KMS-11 (cell line): Measurements from ENCODE around the gene CLRN1.

Experiments
- H2AFZ ChIP-seq: fragments of 200-600 bp; sonication (generic); 2 replicates; pipeline ENCODE4 v1.6.1; 2016; ENCODE audit warnings: antibody characterized with exemption, mixed run types, low read depth
- H3K27ac ChIP-seq: fragments of 200-600 bp; sonication (generic); 2 replicates; pipeline ENCODE4 v1.6.1; 2016; ENCODE audit warnings: mild to moderate bottlenecking, mixed run types
- H3K27me3 ChIP-seq: fragments of 200-600 bp; sonication (generic); 2 replicates; pipeline ENCODE4 v1.6.1; 2017; ENCODE audit warnings: mild to moderate bottlenecking, low read depth, mixed run types, moderate library complexity; ENCODE audit not compliant: insufficient read depth
- H3K36me3 ChIP-seq: fragments of 200-600 bp; sonication (generic); 2 replicates; pipeline ENCODE4 v1.6.1; 2017; ENCODE audit warnings: mild to moderate bottlenecking, mixed run types; ENCODE audit not compliant: insufficient read depth
- H3K4me1 ChIP-seq: fragments of 200-600 bp; sonication (generic); 2 replicates; pipeline ENCODE4 v1.6.1; 2016; ENCODE audit warnings: mild to moderate bottlenecking, low read depth, mixed run types; ENCODE audit not compliant: poor library complexity, severe bottlenecking
- H3K4me2 ChIP-seq: fragments of 200-600 bp; sonication (generic); 2 replicates; pipeline ENCODE4 v1.7.0; 2016; ENCODE audit warnings: mild to moderate bottlenecking, mixed run types
- H3K4me3 ChIP-seq: fragments of 200-600 bp; sonication (generic); IDR thresholded peaks from 2 replicates; pipeline ENCODE4 v1.6.1; 2017; ENCODE audit warnings: low read depth, low read length, mixed read lengths; ENCODE audit not compliant: insufficient read depth
- H3K79me2 ChIP-seq: fragments of 200-600 bp; sonication (generic); 2 replicates; pipeline ENCODE4 v1.6.1; 2016; ENCODE audit warnings: low read depth, mixed run types; ENCODE audit not compliant: insufficient read depth
- H3K9ac ChIP-seq: fragments of 200-600 bp; sonication (generic); 2 replicates; pipeline ENCODE4 v1.6.1; 2016; ENCODE audit warnings: mild to moderate bottlenecking, mixed run types
- H4K20me1 ChIP-seq: fragments of 200-600 bp; sonication (generic); 2 replicates; pipeline ENCODE4 v1.6.1; 2016; ENCODE audit warnings: mild to moderate bottlenecking, mixed run types; ENCODE audit not compliant: insufficient read depth
- TF ChIP-seq, protein P1 (sequence below): fragments of 200-600 bp; sonication (generic); conservative IDR thresholded peaks from 2 replicates; pipeline ENCODE4 v1.6.1; 2017; ENCODE audit warnings: low read depth, mild to moderate bottlenecking, antibody characterized with exemption, low read length, moderate library complexity, mixed read lengths

The CLRN1 gene

DNA sequence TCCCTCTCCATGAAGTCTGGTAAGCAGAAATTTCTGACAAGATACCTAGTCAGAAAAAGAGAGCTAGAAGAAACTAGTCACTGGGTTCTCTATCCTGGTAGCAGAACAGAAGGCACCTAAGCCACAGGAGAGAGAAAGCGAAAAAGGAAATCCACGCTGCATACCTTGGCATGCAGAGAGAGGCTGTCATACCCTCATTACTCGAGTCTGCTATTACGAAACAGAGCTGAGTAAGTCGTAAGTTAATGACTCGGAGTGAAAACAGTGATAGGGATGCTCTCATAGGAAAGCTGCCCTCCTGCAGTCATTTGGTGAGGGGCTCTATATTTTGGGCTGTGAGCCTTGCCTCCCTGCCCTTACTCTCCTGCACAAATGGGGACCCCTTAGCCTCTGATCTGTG is 16.2 kb downstream of the CLRN1 start:
- H3K4me1 ChIP-seq: no peaks in the 10 kb centered on the region
- H3K79me2 ChIP-seq: no peaks in the 10 kb centered on the region
- no peak overlapping the region for H3K27ac ChIP-seq
- no peaks in the 10 kb centered on the region for H3K36me3 ChIP-seq
- no peak overlapping the region for H3K4me3 ChIP-seq
- no peak overlapping the region for H3K9ac ChIP-seq
- no peak overlapping the region for H3K4me2 ChIP-seq
- H4K20me1 ChIP-seq: no peaks in the 10 kb centered on the region
- H2AFZ ChIP-seq: no peak overlapping the region
- TF ChIP-seq, protein P1, sequence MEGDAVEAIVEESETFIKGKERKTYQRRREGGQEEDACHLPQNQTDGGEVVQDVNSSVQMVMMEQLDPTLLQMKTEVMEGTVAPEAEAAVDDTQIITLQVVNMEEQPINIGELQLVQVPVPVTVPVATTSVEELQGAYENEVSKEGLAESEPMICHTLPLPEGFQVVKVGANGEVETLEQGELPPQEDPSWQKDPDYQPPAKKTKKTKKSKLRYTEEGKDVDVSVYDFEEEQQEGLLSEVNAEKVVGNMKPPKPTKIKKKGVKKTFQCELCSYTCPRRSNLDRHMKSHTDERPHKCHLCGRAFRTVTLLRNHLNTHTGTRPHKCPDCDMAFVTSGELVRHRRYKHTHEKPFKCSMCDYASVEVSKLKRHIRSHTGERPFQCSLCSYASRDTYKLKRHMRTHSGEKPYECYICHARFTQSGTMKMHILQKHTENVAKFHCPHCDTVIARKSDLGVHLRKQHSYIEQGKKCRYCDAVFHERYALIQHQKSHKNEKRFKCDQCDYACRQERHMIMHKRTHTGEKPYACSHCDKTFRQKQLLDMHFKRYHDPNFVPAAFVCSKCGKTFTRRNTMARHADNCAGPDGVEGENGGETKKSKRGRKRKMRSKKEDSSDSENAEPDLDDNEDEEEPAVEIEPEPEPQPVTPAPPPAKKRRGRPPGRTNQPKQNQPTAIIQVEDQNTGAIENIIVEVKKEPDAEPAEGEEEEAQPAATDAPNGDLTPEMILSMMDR: no peak
- H3K27me3 ChIP-seq: no peaks in the 10 kb centered on the region

- H2AFZ ChIP-seq: no peak overlapping the region
- TF ChIP-seq, protein P1: no peak
These were observed 20.6 kb downstream of the CLRN1 start for GRCh38 chr3:150951923-150952322.

GRCh38 chr3:150945226-150946032 is 27.1 kb downstream of the CLRN1 start:
- H3K36me3 ChIP-seq: no peaks in the 10 kb centered on the region
- H3K27me3 ChIP-seq: no peaks in the 10 kb centered on the region

More at GRCh38 chr3:150951923-150952322, 20.6 kb downstream of the CLRN1 start:
- H3K27me3 ChIP-seq: no peaks in the 10 kb centered on the region
- no peaks in the 10 kb centered on the region for H3K36me3 ChIP-seq
- no peak overlapping the region for H3K9ac ChIP-seq
- H3K79me2 ChIP-seq: no peaks in the 10 kb centered on the region
- no peak overlapping the region for H3K4me2 ChIP-seq
- H4K20me1 ChIP-seq: no peaks in the 10 kb centered on the region
- H3K27ac ChIP-seq: no peak overlapping the region
- H3K4me3 ChIP-seq: no peak overlapping the region
- no peaks in the 10 kb centered on the region for H3K4me1 ChIP-seq

GRCh38 chr3:150942221-150942620 is 30.3 kb downstream of the CLRN1 start:
- no peak overlapping the region for H3K4me2 ChIP-seq
- H3K36me3 ChIP-seq: no peaks in the 10 kb centered on the region
- H3K9ac ChIP-seq: no peak overlapping the region
- no peaks in the 10 kb centered on the region for H3K27me3 ChIP-seq
- no peak overlapping the region for H3K4me3 ChIP-seq
- H2AFZ ChIP-seq: no peak overlapping the region
- H3K4me1 ChIP-seq: no peaks in the 10 kb centered on the region
- TF ChIP-seq, protein P1: no peak
- no peaks in the 10 kb centered on the region for H4K20me1 ChIP-seq
- no peaks in the 10 kb centered on the region for H3K79me2 ChIP-seq
- no peak overlapping the region for H3K27ac ChIP-seq

More at GRCh38 chr3:150945226-150946032, 27.1 kb downstream of the CLRN1 start:
- Histone ChIP-seq H3K4me1 (no peaks in the 10 kb centered on the region), H4K20me1 (no peaks in the 10 kb centered on the region), H3K4me2 (no peak overlapping the region), H3K27ac (no peak overlapping the region), H2AFZ (no peak overlapping the region), H3K79me2 (no peaks in the 10 kb centered on the region), H3K4me3 (no peak overlapping the region), H3K9ac (no peak overlapping the region)
- TF ChIP-seq, protein P1: no peak
